ENCODE results near the gene SEC14L1.
A peak's percentile ranks its signal among the peaks of the same experiment; 100 is the strongest.
"Not testable (repeated sequence)": the region's sequence is repeated elsewhere in the genome, so short reads cannot be mapped to it uniquely, and the experiment has no call there.

SEC14L1 gene

DNA sequence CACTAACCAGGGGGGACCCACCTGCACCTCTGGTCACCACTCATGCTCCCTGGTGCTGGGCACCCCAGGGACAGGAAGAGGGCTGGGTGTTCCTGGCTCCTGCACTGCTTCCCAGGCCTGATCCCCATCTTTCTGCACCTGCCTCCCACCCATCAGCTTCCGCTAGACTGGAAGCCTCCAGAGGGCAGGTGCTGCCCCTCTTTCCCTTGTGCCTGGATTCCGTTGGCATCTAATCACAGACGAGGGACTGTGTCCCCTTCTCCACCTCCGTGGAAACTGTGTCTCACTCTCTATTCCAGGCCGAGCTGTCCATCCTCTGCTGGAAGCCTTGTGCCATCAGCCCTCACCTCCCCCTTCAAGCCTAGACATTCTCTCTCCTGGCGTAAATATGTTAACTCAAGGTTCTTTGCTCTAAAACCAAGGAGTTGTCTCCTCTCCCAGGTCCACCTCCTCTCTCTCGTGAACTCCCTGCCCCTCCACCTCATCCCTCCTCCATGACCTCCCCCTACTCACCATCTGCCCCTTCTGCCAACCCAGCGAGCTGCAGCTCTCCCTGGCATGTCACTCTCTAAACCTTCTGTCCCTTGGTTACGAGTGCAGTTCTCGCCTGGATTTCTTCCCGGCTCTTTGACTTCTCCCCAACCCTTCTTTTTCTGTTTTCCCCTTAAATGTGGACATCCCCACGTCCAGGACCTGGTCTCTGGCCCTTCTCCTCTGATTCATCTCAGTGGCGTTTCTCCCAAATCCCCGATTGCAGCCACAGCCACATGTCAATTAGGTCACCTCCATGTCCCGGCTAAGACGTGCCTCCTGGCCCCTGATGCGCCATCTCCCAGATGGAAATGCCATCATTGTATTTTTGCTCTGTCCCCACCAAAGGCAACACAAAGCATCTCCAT is 107.7 kb downstream of the SEC14L1 start:
- Histone ChIP-seq H3K4me1 (peaks cover 3 to 13% (median 10%) of the 10 kb centered on the region in 4 donors), H3K9me3 (no peaks in the 10 kb centered on the region), H3K4me3 (no peak overlapping the region), H3K36me3 (no peaks in the 10 kb centered on the region), H3K27me3 (peaks cover 0 to 11% of the 10 kb centered on the region in 2 donors), H3K27ac (no peak overlapping the region)
- TF ChIP-seq, protein P1, sequence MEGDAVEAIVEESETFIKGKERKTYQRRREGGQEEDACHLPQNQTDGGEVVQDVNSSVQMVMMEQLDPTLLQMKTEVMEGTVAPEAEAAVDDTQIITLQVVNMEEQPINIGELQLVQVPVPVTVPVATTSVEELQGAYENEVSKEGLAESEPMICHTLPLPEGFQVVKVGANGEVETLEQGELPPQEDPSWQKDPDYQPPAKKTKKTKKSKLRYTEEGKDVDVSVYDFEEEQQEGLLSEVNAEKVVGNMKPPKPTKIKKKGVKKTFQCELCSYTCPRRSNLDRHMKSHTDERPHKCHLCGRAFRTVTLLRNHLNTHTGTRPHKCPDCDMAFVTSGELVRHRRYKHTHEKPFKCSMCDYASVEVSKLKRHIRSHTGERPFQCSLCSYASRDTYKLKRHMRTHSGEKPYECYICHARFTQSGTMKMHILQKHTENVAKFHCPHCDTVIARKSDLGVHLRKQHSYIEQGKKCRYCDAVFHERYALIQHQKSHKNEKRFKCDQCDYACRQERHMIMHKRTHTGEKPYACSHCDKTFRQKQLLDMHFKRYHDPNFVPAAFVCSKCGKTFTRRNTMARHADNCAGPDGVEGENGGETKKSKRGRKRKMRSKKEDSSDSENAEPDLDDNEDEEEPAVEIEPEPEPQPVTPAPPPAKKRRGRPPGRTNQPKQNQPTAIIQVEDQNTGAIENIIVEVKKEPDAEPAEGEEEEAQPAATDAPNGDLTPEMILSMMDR (IDR thresholded peaks at IDR 0.05): no peak
- intact Hi-C loops (cut with DNase I; ENCODE audit: low total_unique reads): loop anchor here (10.0 kb wide), 1 partner anchor 374 kb away; no protein-coding TSS in a partner anchor
- no peak for DNase-seq

DNA sequence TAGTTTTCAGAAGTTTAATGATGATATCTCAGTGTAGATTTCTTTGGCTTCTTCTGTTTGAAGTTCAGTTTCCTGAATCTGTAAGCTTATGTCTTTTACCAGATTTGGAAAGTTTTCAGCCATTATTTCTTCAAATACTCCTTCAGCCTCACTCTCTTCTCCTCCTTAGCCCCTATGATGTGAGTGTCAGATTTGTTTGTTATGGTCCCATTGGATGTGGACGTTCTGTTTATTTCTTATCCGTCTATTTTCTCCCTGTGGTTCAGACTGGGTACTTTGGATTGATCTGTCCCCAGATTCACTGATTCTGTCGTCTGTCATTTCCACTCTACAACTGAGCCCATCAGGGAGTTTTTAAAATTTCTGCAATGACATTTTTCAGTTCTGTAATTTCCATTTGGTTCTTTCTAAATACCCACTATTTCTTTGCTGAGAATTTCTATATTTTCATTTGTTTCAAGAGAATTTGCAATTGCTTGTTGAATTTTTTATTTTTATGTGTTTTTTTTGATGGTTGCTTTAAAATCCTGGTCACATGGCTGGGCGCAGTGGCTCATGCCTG is 110.9 kb downstream of the SEC14L1 start:
- peaks cover 0 to 8% of the 10 kb centered on the region in 2 donors for H3K27me3 ChIP-seq
- no peak for DNase-seq
- peaks cover 2 to 26% (median 23%) of the 10 kb centered on the region in 4 donors for H3K4me1 ChIP-seq
- H3K27ac ChIP-seq: no peak overlapping the region
- H3K9me3 ChIP-seq: no peaks in the 10 kb centered on the region
- TF ChIP-seq, protein P1 (IDR thresholded peaks at IDR 0.05): no peak
- intact Hi-C loops (cut with DNase I; ENCODE audit: low total_unique reads): no loop called here
- no peak overlapping the region for H3K4me3 ChIP-seq
- H3K36me3 ChIP-seq: no peaks in the 10 kb centered on the region

DNA sequence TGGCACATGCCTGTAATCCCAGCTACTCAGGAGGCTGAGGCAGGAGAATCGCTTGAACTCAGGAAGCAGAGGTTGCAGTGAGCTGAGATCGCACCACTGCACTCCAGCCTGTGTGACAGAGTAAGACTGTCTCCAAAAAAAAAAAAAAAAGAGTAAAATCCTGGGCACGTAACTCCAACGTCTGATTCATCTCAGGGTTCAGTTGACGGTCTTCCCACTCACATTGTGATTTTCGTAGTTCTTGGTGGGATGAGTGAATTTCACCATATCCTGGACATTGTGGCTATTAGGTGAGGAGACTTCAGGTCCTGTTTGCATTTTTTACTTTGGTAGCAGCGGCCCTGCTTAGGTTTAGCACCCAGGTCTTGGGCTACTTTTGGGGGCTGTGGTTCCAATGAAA is 111.5 kb downstream of the SEC14L1 start:
- H3K4me3 ChIP-seq; H3K36me3 ChIP-seq; H3K9me3 ChIP-seq; intact Hi-C loops (cut with DNase I; ENCODE audit: low total_unique reads); H3K27ac ChIP-seq; DNase-seq; H3K27me3 ChIP-seq: not testable (repeated sequence)
- H3K4me1 ChIP-seq: peaks cover 0 to 20% (median 18%) of the 10 kb centered on the region in 4 donors

DNA sequence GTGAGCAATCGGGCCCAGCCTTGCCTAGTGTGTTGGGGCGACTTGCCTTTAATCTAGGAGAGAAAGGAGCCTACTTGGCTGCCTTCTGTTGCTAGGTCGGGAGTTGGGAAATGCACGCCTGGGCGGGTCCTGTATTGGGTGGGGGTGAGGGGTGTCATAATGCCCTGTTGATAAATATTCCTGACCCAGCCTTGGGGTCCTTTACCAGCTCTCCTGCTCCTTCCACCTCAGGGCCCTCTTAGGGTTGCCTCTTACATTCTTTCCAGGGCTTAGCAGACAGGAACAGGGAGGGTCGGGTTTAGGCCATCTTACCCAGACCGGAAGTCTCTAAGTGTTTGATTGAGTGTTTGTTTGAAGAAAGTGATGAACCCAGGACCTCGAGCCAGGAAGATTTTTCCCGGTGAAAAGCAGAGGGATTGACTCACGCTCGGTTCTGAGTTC is 112.9 kb downstream of the SEC14L1 start:
- no peaks in the 10 kb centered on the region for H3K9me3 ChIP-seq
- no peak overlapping the region for H3K27ac ChIP-seq
- no peak for DNase-seq
- TF ChIP-seq, protein P1 (IDR thresholded peaks at IDR 0.05): no peak
- H3K4me1 ChIP-seq: peaks cover 0 to 18% (median 17%) of the 10 kb centered on the region in 4 donors
- intact Hi-C loops (cut with DNase I; ENCODE audit: low total_unique reads): no loop called here
- H3K36me3 ChIP-seq: no peaks in the 10 kb centered on the region
- no peak overlapping the region for H3K4me3 ChIP-seq
- H3K27me3 ChIP-seq: peaks cover 0 to 3% of the 10 kb centered on the region in 2 donors

DNA sequence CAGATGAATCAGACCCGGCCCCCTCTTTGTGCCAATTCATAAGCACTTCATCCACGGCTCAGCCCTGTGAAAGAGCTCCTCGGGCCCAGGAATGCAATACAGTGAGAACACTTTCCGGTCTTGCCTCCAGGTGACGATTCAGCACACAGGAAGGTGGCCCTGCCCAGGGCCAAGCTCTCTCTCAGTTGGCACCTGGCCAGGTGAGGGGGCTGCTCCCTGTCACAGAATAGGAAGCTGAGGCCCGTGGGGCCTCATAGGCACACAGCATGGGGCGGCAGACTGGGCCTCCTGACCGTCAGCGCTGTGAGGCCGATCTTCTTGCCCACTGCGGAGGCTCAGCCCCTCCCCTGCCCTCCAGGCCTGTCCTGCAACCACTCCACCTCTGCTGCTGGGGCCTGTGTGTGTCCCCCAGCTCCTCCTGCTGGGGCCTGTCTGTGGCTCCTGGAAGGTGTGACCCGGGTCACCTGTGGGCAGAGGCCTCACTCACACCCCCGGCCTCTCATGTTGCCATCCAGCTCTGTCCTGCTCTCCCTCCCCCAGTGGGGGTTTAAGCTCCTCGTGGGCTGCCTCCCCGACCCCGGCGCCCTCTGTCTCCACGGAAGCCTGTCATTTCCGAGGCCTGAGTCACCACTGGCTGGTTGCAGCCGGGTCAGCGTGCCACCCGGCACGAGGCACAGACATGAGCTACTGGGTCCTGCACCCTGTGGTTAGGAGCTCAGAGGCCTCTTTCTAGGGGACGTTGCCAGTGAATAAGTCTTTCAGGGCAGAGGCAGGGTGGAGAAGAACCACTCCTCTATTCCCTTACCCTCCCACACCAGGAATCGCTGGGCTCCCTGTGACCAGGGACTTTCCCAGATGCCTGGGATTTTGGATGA is 114.4 kb downstream of the SEC14L1 start:
- no peaks in the 10 kb centered on the region for H3K36me3 ChIP-seq
- TF ChIP-seq, protein P1 (IDR thresholded peaks at IDR 0.05): no peak
- H3K27ac ChIP-seq: peak overlapping the region; percentile 37 to 42
- H3K27me3 ChIP-seq: no peaks in the 10 kb centered on the region
- DNase-seq: peak in 1 of 2 donors; percentile 79
- no peak overlapping the region for H3K4me3 ChIP-seq
- intact Hi-C loops (cut with DNase I; ENCODE audit: low total_unique reads): no loop called here
- H3K4me1 ChIP-seq: peaks cover 0 to 18% (median 17%) of the 10 kb centered on the region in 4 donors
- no peaks in the 10 kb centered on the region for H3K9me3 ChIP-seq

DNA sequence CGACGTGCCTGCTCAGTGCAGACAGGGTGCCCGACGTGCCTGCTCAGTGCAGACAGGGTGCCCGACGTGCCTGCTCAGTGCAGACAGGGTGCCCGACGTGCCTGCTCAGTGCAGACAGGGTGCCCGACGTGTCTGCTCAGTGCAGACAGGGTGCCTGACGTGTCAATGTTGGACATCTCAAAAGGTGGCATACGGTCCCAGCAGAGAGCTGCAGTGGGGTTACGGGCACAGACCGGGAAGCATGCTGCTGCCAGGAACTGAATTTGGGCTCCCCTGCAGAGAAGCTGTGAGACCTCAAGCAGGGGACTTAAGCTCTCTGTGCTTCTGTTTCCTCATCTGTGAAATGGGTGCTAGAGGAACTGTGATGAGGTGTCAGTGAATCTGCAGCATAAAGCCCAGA is 115.2 kb downstream of the SEC14L1 start:
- DNase-seq; H3K4me3 ChIP-seq; H3K27me3 ChIP-seq; intact Hi-C loops (cut with DNase I; ENCODE audit: low total_unique reads); H3K27ac ChIP-seq; H3K36me3 ChIP-seq; H3K9me3 ChIP-seq: not testable (repeated sequence)
- peaks cover 0 to 18% (median 17%) of the 10 kb centered on the region in 4 donors for H3K4me1 ChIP-seq

Data from tibial artery (tissue), 4 donors.